ENCODE results near the gene GRM7.

Gene GRM7

DNA sequence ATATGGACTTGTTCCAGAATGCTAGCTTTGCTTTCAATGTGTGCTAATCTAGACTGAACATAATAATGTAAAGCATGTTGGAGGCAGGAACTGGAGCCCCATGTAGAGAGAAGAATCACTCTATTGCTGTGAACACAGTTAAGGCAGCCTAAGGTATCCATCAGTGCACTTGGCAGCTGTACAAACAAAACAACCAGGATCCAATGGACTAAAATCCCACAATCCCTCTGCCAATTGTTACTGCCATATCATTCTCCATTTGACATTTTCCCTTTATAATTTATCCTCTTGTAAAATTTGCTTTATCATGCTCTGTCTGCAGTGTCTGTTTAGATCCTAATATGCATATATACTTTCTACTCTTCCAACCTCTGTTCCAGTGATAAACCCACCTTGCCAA lies 883.9 kb downstream of the GRM7 start:
- in situ Hi-C loops (cut with MboI; ENCODE audit: low pct_unique_long_range_greater_than_20kb, low sequenced_read_pairs, unreplicated experiment): no loop called here
- no peak for DNase-seq (ENCODE audit: low spot score)
- TF ChIP-seq, protein P1, sequence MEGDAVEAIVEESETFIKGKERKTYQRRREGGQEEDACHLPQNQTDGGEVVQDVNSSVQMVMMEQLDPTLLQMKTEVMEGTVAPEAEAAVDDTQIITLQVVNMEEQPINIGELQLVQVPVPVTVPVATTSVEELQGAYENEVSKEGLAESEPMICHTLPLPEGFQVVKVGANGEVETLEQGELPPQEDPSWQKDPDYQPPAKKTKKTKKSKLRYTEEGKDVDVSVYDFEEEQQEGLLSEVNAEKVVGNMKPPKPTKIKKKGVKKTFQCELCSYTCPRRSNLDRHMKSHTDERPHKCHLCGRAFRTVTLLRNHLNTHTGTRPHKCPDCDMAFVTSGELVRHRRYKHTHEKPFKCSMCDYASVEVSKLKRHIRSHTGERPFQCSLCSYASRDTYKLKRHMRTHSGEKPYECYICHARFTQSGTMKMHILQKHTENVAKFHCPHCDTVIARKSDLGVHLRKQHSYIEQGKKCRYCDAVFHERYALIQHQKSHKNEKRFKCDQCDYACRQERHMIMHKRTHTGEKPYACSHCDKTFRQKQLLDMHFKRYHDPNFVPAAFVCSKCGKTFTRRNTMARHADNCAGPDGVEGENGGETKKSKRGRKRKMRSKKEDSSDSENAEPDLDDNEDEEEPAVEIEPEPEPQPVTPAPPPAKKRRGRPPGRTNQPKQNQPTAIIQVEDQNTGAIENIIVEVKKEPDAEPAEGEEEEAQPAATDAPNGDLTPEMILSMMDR (IDR thresholded peaks at IDR 0.05; ENCODE audit: extremely low read depth, insufficient read depth, missing control alignments): no peak

DNA sequence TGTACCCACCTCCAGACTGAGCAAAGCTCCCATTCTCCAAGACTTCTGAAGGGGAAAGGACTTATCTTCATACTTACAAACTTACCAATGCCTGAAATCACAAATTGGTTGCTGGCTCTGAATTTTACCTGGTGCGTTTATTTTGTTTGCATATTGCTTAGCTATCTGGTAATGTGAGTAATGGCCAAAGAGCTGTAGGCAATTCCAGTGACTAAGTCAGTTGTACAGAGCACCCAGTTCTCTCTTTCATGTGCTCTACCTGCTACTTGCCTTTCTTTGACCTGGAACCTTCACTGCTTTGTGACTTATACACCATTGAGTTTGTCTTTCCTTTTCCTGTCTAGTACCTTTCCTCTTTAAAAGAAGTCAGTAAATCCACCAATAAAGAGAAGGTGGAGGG lies 884.8 kb downstream of the GRM7 start:
- TF ChIP-seq, protein P1 (IDR thresholded peaks at IDR 0.05; ENCODE audit: extremely low read depth, insufficient read depth, missing control alignments): no peak
- in situ Hi-C loops (cut with MboI; ENCODE audit: low pct_unique_long_range_greater_than_20kb, low sequenced_read_pairs, unreplicated experiment): no loop called here
- no peak for DNase-seq (ENCODE audit: low spot score)

DNA sequence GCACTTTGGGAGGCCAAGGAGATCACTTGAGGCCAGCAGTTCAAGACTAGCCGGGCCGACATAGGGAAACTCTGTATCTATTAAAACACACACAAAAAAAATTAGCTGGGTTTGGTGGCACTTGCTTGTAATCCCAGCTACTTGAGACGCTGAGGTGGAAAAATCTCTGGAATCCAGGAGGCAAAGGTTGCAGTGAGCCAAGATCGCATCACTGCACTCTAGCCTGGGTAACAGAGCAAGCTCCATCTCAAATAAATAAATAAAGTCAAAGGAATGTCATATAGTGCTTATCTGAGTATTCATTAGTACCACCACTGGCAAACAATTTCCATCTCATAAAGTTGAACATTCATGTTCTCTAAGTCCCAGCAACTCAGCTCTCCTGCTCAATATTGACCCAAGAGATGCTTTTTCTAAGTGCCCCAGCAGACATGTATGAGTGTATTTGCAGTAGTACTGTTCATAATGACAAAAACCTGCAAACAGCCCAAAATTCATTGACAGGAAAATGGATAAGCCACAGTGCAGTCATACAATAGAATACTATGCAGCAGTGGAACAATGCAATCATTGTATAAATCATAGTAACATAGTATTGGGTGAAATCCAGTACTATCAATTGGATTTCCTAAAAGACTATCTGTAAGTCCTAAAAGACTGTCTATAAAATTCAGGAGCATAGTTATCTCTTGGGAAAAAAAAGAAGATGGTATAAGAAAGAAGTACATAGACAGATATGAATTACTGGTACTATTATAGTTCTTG lies 889.2 kb downstream of the GRM7 start:
- TF ChIP-seq, protein P1 (IDR thresholded peaks at IDR 0.05; ENCODE audit: extremely low read depth, insufficient read depth, missing control alignments): no peak
- in situ Hi-C loops (cut with MboI; ENCODE audit: low pct_unique_long_range_greater_than_20kb, low sequenced_read_pairs, unreplicated experiment): no loop called here
- DNase-seq (ENCODE audit: low spot score): no peak

DNA sequence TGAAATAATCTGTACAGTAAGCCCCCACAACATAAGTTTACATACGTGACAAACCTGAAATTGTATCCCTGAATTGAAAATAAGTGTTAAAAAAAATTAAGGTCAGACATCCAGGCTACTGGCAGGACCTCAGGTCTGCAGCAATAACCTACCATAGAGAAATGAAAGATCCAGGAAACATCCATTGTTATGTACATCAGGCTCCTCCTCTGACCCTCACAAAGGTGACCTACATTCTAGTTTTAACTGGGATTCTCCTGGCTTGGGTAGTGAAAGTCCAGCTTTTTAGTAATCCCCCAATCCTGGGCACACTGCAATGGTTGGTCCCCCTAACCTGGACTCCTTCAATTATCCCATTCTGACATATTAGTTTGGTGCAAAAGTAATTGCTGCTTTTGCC lies 891.1 kb downstream of the GRM7 start:
- DNase-seq (ENCODE audit: low spot score): no peak
- in situ Hi-C loops (cut with MboI; ENCODE audit: low pct_unique_long_range_greater_than_20kb, low sequenced_read_pairs, unreplicated experiment): no loop called here

DNA sequence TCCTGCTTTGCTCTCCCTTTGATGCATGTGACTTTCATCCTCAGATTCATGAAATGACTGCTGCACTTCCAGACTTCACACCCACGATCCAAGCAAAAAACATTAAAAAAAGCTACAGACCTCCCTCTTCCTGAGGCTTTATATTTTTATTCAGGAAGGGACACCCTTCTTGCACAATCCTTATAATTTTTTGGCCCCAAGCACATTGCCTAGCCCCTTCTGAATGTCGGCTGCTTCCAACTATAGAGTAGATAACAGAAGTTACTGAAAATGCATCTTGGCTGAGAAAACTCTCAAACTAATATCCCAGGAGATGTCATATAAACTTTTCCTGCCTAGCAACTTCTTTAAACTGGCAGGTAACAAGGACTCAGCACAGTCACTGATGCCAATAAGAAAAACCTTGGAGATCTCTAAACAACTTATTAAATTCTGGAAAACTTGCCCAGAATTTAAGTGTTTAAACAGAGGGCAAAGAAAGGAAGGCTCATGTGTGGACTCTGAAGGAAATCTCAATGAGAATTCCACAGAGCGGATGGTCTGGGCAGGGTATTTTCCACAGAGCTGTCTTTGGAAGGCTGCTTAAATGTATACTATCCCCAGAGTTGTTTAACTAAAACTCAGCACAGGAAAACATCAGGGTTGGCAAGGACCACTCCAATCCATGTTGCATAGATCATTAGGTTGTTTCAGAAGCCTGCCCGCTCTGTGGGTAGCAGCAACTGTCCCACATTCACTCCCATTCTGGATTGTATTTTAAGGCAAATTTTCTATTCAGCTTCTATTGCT lies 893.9 kb downstream of the GRM7 start:
- in situ Hi-C loops (cut with MboI; ENCODE audit: low pct_unique_long_range_greater_than_20kb, low sequenced_read_pairs, unreplicated experiment): no loop called here
- TF ChIP-seq, protein P1 (IDR thresholded peaks at IDR 0.05; ENCODE audit: extremely low read depth, insufficient read depth, missing control alignments): no peak
- DNase-seq (ENCODE audit: low spot score): no peak

More for the DNA sequence above, 891.1 kb downstream of the GRM7 start:
- TF ChIP-seq, protein P1 (IDR thresholded peaks at IDR 0.05; ENCODE audit: extremely low read depth, insufficient read depth, missing control alignments): no peak

DNA sequence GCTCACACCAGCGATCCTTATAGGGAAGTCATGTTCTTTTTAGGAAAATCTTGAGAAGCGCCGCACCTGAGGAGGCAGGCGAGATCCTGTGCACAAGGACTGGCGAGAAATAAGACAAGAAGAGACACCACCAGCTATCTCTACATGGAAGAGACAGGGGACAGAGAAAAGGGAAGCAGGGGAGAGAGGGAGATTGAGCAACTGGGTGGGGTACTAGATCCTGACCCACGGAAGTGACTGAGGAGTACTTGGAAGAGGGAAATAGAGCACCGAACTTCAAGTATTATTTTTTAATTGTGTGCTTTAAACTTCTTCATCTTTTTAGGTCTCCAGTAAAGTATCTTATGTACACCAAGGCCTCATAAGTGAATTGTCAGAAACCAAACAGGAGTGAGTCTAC lies 898.7 kb downstream of the GRM7 start:
- no peak for DNase-seq (ENCODE audit: low spot score)
- TF ChIP-seq, protein P1 (IDR thresholded peaks at IDR 0.05; ENCODE audit: extremely low read depth, insufficient read depth, missing control alignments): no peak
- in situ Hi-C loops (cut with MboI; ENCODE audit: low pct_unique_long_range_greater_than_20kb, low sequenced_read_pairs, unreplicated experiment): no loop called here
